Psoas muscle (tissue), 8 donors: ENCODE data around the gene AS3MT. TPM values are rescaled to one million over a fixed set of nuclear protein-coding genes. Genes with fewer than 3 reads are reported as not detected.
"Not testable (repeated sequence)": the region's sequence is repeated elsewhere in the genome, so short reads cannot be mapped to it uniquely, and the experiment has no call there.

ENCODE experiments used
- ATAC-seq, 4 donors: fragments of 200-7000 bp; cut with Tn5 transposase; one replicate each; pipeline ENCODE4 v1.9.1; 2020; ENCODE audit warnings: moderate library complexity in 3 of 4, mild to moderate bottlenecking in 2 of 4
- DNase-seq, 2 donors: peaks; one replicate each; pipeline ENCODE4 v3.0.0-alpha.2; 2020
- H3K27ac ChIP-seq: fragments of 200-600 bp; one replicate; pipeline ENCODE4 v1.8.0; 2022
- H3K27me3 ChIP-seq, 3 donors: fragments of 200-600 bp in 1 of 3; one replicate each; pipeline versions ENCODE4 v1.6.1 to v1.8.0; 2013 to 2022; ENCODE audit warnings: low read length in 2 of 3, mild to moderate bottlenecking in 2 of 3, moderate library complexity in 1 of 3; ENCODE audit not compliant: insufficient read depth in 3 of 3
- H3K36me3 ChIP-seq, 2 donors: fragments of 200-600 bp in 1 of 2; one replicate each; pipeline versions ENCODE4 v1.6.1 to v1.8.0; 2013 to 2022; ENCODE audit warnings: low read depth in 1 of 2, mild to moderate bottlenecking in 1 of 2, moderate library complexity in 1 of 2; ENCODE audit not compliant: insufficient read depth in 1 of 2
- H3K4me1 ChIP-seq: fragments of 200-600 bp; one replicate; pipeline ENCODE4 v1.8.0; 2022
- H3K4me3 ChIP-seq: fragments of 200-600 bp; one replicate; pipeline ENCODE4 v1.8.0; 2022; ENCODE audit warnings: mild to moderate bottlenecking
- H3K9me3 ChIP-seq: fragments of 200-600 bp; one replicate; pipeline ENCODE4 v1.8.0; 2022
- WGBS, 3 donors: extraction: QIAGEN DNeasy Blood & Tissue Kit; methylation state at CpG; one replicate each; pipeline versions ENCODE4 v1.1.6 to v1.1.7; 2013; 5-methylcytosine and 5-hydroxymethylcytosine counted together
- intact Hi-C, 2 donors: fragments of 100-400 bp; cut with DNase I; formaldehyde crosslinking; loops; one replicate each; pipeline versions ENCODE4 v1.11.0 to v1.14.2; 2022
- long read RNA-seq, 2 donors: library from polyadenylated mRNA; unstranded; transcript quantifications; one replicate each; pipeline ENCODE4 v2.0.0, GENCODE V29; 2021
- polyA plus RNA-seq, 3 donors: library from polyadenylated mRNA; stranded (reverse); fragments of 200-250 nt; gene quantifications; one replicate each; pipeline ENCODE4 v1.2.3, GENCODE V29; 2013
- total RNA-seq, 4 donors: library from RNA; stranded (reverse); fragmentation: NEBNext Ultra II Directional in 2 of 4; extraction: Animal tissue kit (Norgen Biotek cat#: 25700) in 2 of 4; gene quantifications; one replicate each; pipeline versions ENCODE4 v1.2.1 to v1.2.4, GENCODE V29; 2021 to 2023
- TF ChIP-seq, protein P1 (sequence below): fragments of 200-600 bp; IDR thresholded peaks from one replicate; pipeline ENCODE4 v1.8.0; 2022; ENCODE audit warnings: antibody characterized with exemption
- donor health status: healthy with polysubstance abuse.
- donor health status: DM: no; HTN: no; CAD: no; lungs with moderate emphysema.
- donor health status: Bipolar disorder and iron deficiency.
- donor health status: healthy.
- donor health status: DM: yes; HTN: yes; CAD: no.
- donor health status: DM: no; HTN: no; CAD: no.
- donor health status: DM: no; HTN: no; CAD: no.
- donor health status: DM: yes; HTN: yes; CAD: no.

The AS3MT gene
- total RNA-seq (1 to 10 TPM; 1.8 to 3.0 (median 2.0) TPM), polyA plus RNA-seq (1 to 10 TPM in 2 of 3 donors, under 1 TPM in 1; 0.96 to 4.9 (median 4.1) TPM)
- long read RNA-seq, donor 1, partial matches to known transcripts: 0 of 1 reads
- long read RNA-seq, donor 1, other reads (novel, unspliced or antisense): 1 of 1 reads
- long read RNA-seq, donor 2, partial matches to known transcripts: 0 of 2 reads
- long read RNA-seq, donor 2, other reads (novel, unspliced or antisense): 2 of 2 reads

DNA sequence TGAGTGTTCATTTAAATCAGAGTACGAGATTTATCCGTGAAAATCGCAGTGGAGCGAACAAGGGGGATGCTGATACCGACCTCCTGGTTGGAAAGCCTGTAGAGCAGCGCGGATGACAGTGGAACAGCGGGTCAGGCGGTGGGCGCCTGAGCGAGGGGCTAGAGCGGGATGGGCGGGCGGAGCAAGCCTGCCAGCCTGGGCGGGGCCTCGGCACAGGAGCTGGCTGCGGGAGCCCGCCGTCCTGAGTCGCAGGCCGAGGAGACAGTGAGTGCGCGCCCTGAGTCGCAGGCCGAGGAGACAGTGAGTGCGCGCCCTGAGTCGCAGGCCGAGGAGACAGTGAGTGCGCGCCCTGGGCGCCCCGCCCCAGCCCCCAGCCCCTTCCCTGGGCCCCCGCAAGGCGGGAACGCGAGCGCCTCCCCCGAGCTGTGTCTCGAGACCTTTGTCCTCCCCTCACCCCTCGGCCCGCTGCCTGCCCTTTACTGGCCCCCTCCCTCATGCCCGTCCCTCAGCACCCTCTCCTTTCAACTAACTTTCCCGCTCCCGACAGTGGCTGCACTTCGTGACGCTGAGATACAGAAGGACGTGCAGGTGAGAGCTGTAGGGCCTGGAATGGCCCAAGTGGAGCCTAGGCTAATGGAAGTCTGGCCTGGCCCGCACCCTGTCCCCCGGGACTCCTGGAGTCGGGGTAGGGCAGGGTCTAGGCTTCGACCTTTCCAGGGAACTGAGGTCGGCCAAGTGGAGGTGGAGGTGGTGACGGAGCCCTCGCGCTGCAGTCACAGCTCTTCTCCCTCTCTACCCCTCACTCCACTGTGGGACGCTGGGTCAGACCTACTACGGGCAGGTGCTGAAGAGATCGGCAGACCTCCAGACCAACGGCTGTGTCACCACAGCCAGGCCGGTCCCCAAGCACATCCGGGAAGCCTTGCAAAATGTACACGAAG lies at the start of gene AS3MT:
AS3MT (plus strand) TSS at position 213 of the 941 bp plus-strand sequence; CDS start at position 336, 123 bp downstream.
- 3 to 9% (median 3%) methylated on average over 41 to 63 of the region's 63 CpGs for WGBS, 3 donors
- Histone ChIP-seq H3K9me3 (no peaks in the 10 kb centered on the region), H3K4me3 (peak within 1 kb of the TSS; percentile 69), H3K36me3 (peaks cover 0 to 22% of the 10 kb centered on the region in 2 donors), H3K27me3 (no peaks in the 10 kb centered on the region), H3K4me1 (peaks cover 3% of the 10 kb centered on the region), H3K27ac (no peak within 1 kb of the TSS)
- DNase-seq (peak; percentile 31 to 73), ATAC-seq (peak; percentile 82 to 91 (median 86))
- intact Hi-C loops: no loop called here
- TF ChIP-seq, protein P1, sequence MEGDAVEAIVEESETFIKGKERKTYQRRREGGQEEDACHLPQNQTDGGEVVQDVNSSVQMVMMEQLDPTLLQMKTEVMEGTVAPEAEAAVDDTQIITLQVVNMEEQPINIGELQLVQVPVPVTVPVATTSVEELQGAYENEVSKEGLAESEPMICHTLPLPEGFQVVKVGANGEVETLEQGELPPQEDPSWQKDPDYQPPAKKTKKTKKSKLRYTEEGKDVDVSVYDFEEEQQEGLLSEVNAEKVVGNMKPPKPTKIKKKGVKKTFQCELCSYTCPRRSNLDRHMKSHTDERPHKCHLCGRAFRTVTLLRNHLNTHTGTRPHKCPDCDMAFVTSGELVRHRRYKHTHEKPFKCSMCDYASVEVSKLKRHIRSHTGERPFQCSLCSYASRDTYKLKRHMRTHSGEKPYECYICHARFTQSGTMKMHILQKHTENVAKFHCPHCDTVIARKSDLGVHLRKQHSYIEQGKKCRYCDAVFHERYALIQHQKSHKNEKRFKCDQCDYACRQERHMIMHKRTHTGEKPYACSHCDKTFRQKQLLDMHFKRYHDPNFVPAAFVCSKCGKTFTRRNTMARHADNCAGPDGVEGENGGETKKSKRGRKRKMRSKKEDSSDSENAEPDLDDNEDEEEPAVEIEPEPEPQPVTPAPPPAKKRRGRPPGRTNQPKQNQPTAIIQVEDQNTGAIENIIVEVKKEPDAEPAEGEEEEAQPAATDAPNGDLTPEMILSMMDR: no peak

DNA sequence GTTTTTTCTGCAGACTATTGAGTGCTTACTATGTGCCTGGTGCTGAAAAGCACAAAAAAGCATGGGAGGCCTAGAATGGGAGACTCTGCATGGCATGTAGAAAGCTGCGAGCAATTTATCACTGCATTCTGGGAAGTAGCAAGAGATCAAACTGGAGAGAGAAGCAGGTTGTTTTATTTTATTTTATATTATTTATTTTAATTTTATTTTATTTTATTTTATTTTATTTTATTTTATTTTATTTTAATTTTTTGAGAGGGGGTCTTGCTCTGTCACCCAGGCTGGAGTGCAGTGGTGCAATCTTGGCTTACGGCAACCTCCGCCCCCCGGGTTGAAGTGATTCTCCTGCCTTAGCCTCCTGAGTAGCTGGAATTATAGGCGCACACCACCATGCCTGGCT lies 49.3 kb upstream of the AS3MT start:
- H3K36me3 ChIP-seq, H3K9me3 ChIP-seq, H3K27me3 ChIP-seq, intact Hi-C loops, ATAC-seq, H3K4me3 ChIP-seq, H3K27ac ChIP-seq, DNase-seq: not testable (repeated sequence)
- peaks cover 18% of the 10 kb centered on the region for H3K4me1 ChIP-seq
- WGBS, 3 donors: 94 to 96% (median 95%) methylated on average over 5 of the region's 5 CpGs

DNA sequence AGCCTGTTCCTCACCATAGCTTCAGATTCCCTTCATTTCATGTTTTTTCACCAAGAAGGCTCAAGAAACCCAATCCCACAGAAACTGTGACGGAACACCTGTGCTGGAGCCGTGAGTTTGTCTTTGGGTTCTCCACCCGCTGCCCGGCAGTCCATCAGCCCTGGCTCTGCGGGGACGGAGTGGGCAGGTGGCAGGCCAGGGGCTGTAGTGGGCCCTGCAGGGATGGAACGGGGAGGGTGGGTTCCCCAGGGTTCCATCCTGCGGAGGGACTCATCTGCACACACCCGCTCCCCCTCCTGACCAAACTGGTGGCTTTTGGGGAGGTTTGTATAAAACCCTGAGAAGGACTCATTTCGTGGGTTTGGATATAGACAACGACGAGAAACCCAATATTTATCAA lies 47.0 kb upstream of the AS3MT start:
- TF ChIP-seq, protein P1: no peak
- Histone ChIP-seq H3K4me1 (no peaks in the 10 kb centered on the region), H3K27ac (no peak overlapping the region), H3K4me3 (no peak overlapping the region), H3K36me3 (no peaks in the 10 kb centered on the region), H3K9me3 (no peaks in the 10 kb centered on the region), H3K27me3 (no peaks in the 10 kb centered on the region)
- intact Hi-C loops: no loop called here
- no peak for ATAC-seq
- DNase-seq: no peak
- 77 to 79% (median 78%) methylated on average over 12 of the region's 12 CpGs for WGBS, 3 donors

DNA sequence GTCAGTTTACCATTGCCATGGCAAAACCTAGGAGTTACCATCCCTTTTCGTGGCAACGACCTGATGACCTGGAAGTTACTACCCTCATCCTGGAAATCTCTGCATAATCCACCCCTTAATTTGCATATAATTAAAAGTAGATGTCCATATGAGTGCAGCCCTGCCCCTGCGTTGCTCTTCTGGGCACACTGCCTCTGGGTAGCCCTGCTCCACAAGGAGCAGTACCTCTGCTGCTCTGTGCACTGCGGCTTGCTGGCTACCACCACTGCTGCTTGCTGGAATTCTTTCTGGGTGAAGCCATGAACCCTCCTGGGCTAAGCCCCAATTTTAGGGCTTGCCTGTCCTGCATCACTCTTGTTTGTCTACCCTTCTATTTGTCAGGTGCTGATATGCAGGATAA lies 44.6 kb upstream of the AS3MT start:
- no peaks in the 10 kb centered on the region for H3K4me1 ChIP-seq
- WGBS, 3 donors: 74 to 94% (median 85%) methylated on average over 4 of the region's 4 CpGs
- intact Hi-C loops: no loop called here
- DNase-seq (no peak), ATAC-seq (peak in 2 of 4 donors; percentile 13 to 29)
- no peak overlapping the region for H3K27ac ChIP-seq
- no peaks in the 10 kb centered on the region for H3K9me3 ChIP-seq
- TF ChIP-seq, protein P1: no peak
- peaks cover 0 to 7% of the 10 kb centered on the region in 2 donors for H3K36me3 ChIP-seq
- no peaks in the 10 kb centered on the region for H3K27me3 ChIP-seq
- H3K4me3 ChIP-seq: no peak overlapping the region

- ATAC-seq: no peak
- Histone ChIP-seq H3K9me3 (no peaks in the 10 kb centered on the region), H3K4me1 (no peaks in the 10 kb centered on the region), H3K36me3 (peaks cover 0 to 17% of the 10 kb centered on the region in 2 donors), H3K27ac (no peak overlapping the region), H3K4me3 (no peak overlapping the region), H3K27me3 (no peaks in the 10 kb centered on the region)
- TF ChIP-seq, protein P1: no peak
- WGBS, 3 donors: 89 to 93% (median 91%) methylated on average over 9 of the region's 9 CpGs
- intact Hi-C loops: no loop called here
- no peak for DNase-seq
These were observed 43.0 kb upstream of the AS3MT start for GRCh38 chr10:102826148-102826796.
